ENCODE results near the gene PIR. TPM values are rescaled to one million over a fixed set of nuclear protein-coding genes. Genes with fewer than 3 reads are reported as not detected.

Gene PIR
- total and polyA plus RNA-seq, 2 donors (not counting 1 experiment from before 2014, with no cell fraction given), result 0.22 TPM; not detected in 1

GRCh38 chrX:15498741-15499140 is 5.6 kb upstream of the PIR start:
- Mint-ChIP-seq H3K27me3 (peaks cover 18% of the 10 kb centered on the region), H3K4me1 (peaks cover 3% of the 10 kb centered on the region), H3K9me3 (ENCODE audit: insufficient read depth) (no peaks in the 10 kb centered on the region), H3K27ac (no peak overlapping the region), H3K4me3 (no peak overlapping the region)
- Histone ChIP-seq H3K27ac (ENCODE audit: low read length in 2 of 2) (no peak overlapping the region), H3K79me2 (ENCODE audit: control insufficient read depth, insufficient read depth, low read length) (no peaks in the 10 kb centered on the region), H3K36me3 (replicated peaks in 1 of 2; ENCODE audit: control extremely low read depth in 1 of 2, control insufficient read depth in 1 of 2, extremely low read depth in 1 of 2, insufficient read depth in 2 of 2, low read length in 1 of 2) (no peaks in the 10 kb centered on the region), H3K4me2 (replicated peaks; ENCODE audit: low read depth, low read length, poor library complexity, severe bottlenecking) (no peak overlapping the region), H3K9me3 (ENCODE audit: control extremely low read depth in 1 of 3, control insufficient read depth in 2 of 3, insufficient read depth in 1 of 3, low read length in 2 of 3) (no peaks in the 10 kb centered on the region), H3K27me3 (replicated peaks in 1 of 4; ENCODE audit: control extremely low read depth in 1 of 4, control insufficient read depth in 3 of 4, insufficient read depth in 4 of 4, low read length in 3 of 4) (peaks cover 0 to 8% (median under 1%) of the 10 kb centered on the region in 4 experiments), H3K4me1 (ENCODE audit: control insufficient read depth in 2 of 2, insufficient read depth in 2 of 2, low read length in 2 of 2) (peaks cover 0 to under 1% of the 10 kb centered on the region in 2 donors), H3K9ac (ENCODE audit: low read length) (no peak overlapping the region), H2AFZ (ENCODE audit: insufficient read depth, low read depth, low read length, poor library complexity, severe bottlenecking) (no peak overlapping the region), H4K20me1 (ENCODE audit: control insufficient read depth, insufficient read depth, low read length, poor library complexity, severe bottlenecking) (no peaks in the 10 kb centered on the region), H3K4me3 (ENCODE audit: control extremely low read depth in 1 of 5, extremely low read depth in 1 of 5, insufficient read depth in 1 of 5, low read depth in 2 of 5, low read length in 4 of 5) (no peak overlapping the region)
- no CpG with 5 or more reads among the region's 2 CpGs for WGBS (ENCODE audit: insufficient coverage)
- no peak for ATAC-seq (ENCODE audit: low read depth)
- intact Hi-C loops (cut with micrococcal nuclease), result loop anchor here (2.0 to 10.0 kb wide), 2 partner anchors 946 to 1196 kb away; no protein-coding TSS in a partner anchor
- POLR2A ChIA-PET, result no interaction called here
- TF ChIP-seq, protein P1, sequence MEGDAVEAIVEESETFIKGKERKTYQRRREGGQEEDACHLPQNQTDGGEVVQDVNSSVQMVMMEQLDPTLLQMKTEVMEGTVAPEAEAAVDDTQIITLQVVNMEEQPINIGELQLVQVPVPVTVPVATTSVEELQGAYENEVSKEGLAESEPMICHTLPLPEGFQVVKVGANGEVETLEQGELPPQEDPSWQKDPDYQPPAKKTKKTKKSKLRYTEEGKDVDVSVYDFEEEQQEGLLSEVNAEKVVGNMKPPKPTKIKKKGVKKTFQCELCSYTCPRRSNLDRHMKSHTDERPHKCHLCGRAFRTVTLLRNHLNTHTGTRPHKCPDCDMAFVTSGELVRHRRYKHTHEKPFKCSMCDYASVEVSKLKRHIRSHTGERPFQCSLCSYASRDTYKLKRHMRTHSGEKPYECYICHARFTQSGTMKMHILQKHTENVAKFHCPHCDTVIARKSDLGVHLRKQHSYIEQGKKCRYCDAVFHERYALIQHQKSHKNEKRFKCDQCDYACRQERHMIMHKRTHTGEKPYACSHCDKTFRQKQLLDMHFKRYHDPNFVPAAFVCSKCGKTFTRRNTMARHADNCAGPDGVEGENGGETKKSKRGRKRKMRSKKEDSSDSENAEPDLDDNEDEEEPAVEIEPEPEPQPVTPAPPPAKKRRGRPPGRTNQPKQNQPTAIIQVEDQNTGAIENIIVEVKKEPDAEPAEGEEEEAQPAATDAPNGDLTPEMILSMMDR (IDR thresholded peaks at IDR 0.05), result no peak
- no peak for TF ChIP-seq EZH2 (IDR thresholded peaks at IDR 0.05; ENCODE audit: borderline replicate concordance, insufficient read depth, low read depth, low read length, poor library complexity, severe bottlenecking)
- DNase-seq, result no peak
- CTCF ChIA-PET, result interaction anchor here (0.7 to 1.2 kb wide), 3 partner anchors 24 to 161 kb away, joined by 3 read pairs; no protein-coding TSS in a partner anchor

GRCh38 chrX:15497865-15498264 is 4.7 kb upstream of the PIR start:
- TF ChIP-seq, protein P1 (IDR thresholded peaks at IDR 0.05), result peak; percentile 70
- no peak for TF ChIP-seq EZH2 (IDR thresholded peaks at IDR 0.05; ENCODE audit: borderline replicate concordance, insufficient read depth, low read depth, low read length, poor library complexity, severe bottlenecking)
- H3K4me1 Mint-ChIP-seq, result peaks cover 8% of the 10 kb centered on the region
- ATAC-seq (ENCODE audit: low read depth) (no peak), DNase-seq (peak; percentile 47)
- no peaks in the 10 kb centered on the region for H3K36me3 ChIP-seq (replicated peaks in 1 of 2; ENCODE audit: control extremely low read depth in 1 of 2, control insufficient read depth in 1 of 2, extremely low read depth in 1 of 2, insufficient read depth in 2 of 2, low read length in 1 of 2)
- intact Hi-C loops (cut with micrococcal nuclease), result loop anchor here (2.0 to 10.0 kb wide), 2 partner anchors 947 to 1197 kb away; no protein-coding TSS in a partner anchor
- H3K9me3 ChIP-seq (ENCODE audit: control extremely low read depth in 1 of 3, control insufficient read depth in 2 of 3, insufficient read depth in 1 of 3, low read length in 2 of 3), result no peaks in the 10 kb centered on the region
- no peak overlapping the region for H3K4me3 Mint-ChIP-seq
- POLR2A ChIA-PET, result no interaction called here
- no peak overlapping the region for H3K27ac Mint-ChIP-seq
- no peak overlapping the region for H3K4me3 ChIP-seq (ENCODE audit: control extremely low read depth in 1 of 5, extremely low read depth in 1 of 5, insufficient read depth in 1 of 5, low read depth in 2 of 5, low read length in 4 of 5)
- H3K9me3 Mint-ChIP-seq (ENCODE audit: insufficient read depth), result no peaks in the 10 kb centered on the region
- peaks cover 0 to 10% (median 5%) of the 10 kb centered on the region in 4 experiments for H3K27me3 ChIP-seq (replicated peaks in 1 of 4; ENCODE audit: control extremely low read depth in 1 of 4, control insufficient read depth in 3 of 4, insufficient read depth in 4 of 4, low read length in 3 of 4)
- no peak overlapping the region for H2AFZ ChIP-seq (ENCODE audit: insufficient read depth, low read depth, low read length, poor library complexity, severe bottlenecking)
- peaks cover 22% of the 10 kb centered on the region for H3K27me3 Mint-ChIP-seq
- H4K20me1 ChIP-seq (ENCODE audit: control insufficient read depth, insufficient read depth, low read length, poor library complexity, severe bottlenecking), result no peaks in the 10 kb centered on the region
- no peak overlapping the region for H3K9ac ChIP-seq (ENCODE audit: low read length)
- H3K79me2 ChIP-seq (ENCODE audit: control insufficient read depth, insufficient read depth, low read length), result no peaks in the 10 kb centered on the region
- CTCF ChIA-PET, result interaction anchor here (0.8 to 1.2 kb wide), 2 partner anchors 23 to 60 kb away, joined by 3 read pairs; no protein-coding TSS in a partner anchor
- no peak overlapping the region for H3K27ac ChIP-seq (ENCODE audit: low read length in 2 of 2)
- 4% methylated on average over 4 of the region's 4 CpGs for WGBS (ENCODE audit: insufficient coverage)
- H3K4me2 ChIP-seq (replicated peaks; ENCODE audit: low read depth, low read length, poor library complexity, severe bottlenecking), result no peak overlapping the region
- H3K4me1 ChIP-seq (ENCODE audit: control insufficient read depth in 2 of 2, insufficient read depth in 2 of 2, low read length in 2 of 2), result peaks cover 7% of the 10 kb centered on the region in 2 donors
